SU-DHL-6 (cell line): Measurements from ENCODE around the gene KMT5B.

Source experiments
- H2AFZ ChIP-seq: fragments of 200-600 bp; sonication (generic); 2 replicates; pipeline ENCODE4 v1.6.1; 2014; ENCODE audit warnings: low read depth, mild to moderate bottlenecking, moderate library complexity, mixed read lengths, antibody characterized with exemption, low read length; ENCODE audit not compliant: severe bottlenecking
- H3F3A ChIP-seq: fragments of 200-600 bp; shearing (Covaris generic); 2 replicates; pipeline ENCODE4 v1.6.0; 2016; ENCODE audit warnings: antibody characterized with exemption, mild to moderate bottlenecking; ENCODE audit not compliant: insufficient read depth
- H3K27ac ChIP-seq: fragments of 200-600 bp; sonication (generic); 2 replicates; pipeline ENCODE4 v1.5.1; 2016; ENCODE audit warnings: low read depth, mild to moderate bottlenecking, low read length, moderate library complexity, mixed read lengths
- H3K27me3 ChIP-seq: fragments of 200-600 bp; sonication (generic), shearing (Covaris generic); 2 replicates; pipeline ENCODE4 v1.6.0; 2014; ENCODE audit warnings: mild to moderate bottlenecking, low read length
- H3K36me3 ChIP-seq: fragments of 200-600 bp; sonication (generic); 2 replicates; pipeline ENCODE4 v1.6.1; 2014; ENCODE audit warnings: mild to moderate bottlenecking, low read length, mixed read lengths
- H3K4me2 ChIP-seq: fragments of 300-600, 200-600 bp; shearing (Covaris generic), sonication (generic); 2 replicates; pipeline ENCODE4 v1.6.0; 2014; ENCODE audit warnings: low read length, low read depth, mild to moderate bottlenecking; ENCODE audit not compliant: poor library complexity, severe bottlenecking
- H3K4me3 ChIP-seq: fragments of 200-600 bp; sonication (generic); 2 replicates; pipeline ENCODE4 v1.5.1; 2014; ENCODE audit warnings: antibody characterized with exemption, low read length, mild to moderate bottlenecking, mixed read lengths; ENCODE audit not compliant: insufficient read depth, poor library complexity, severe bottlenecking
- H3K79me2 ChIP-seq: fragments of 200-600 bp; sonication (generic); 2 replicates; pipeline ENCODE4 v1.6.1; 2014; ENCODE audit warnings: mild to moderate bottlenecking, low read length, moderate library complexity; ENCODE audit not compliant: insufficient read depth
- H3K9ac ChIP-seq: fragments of 200-600 bp; sonication (generic); 2 replicates; pipeline ENCODE4 v1.7.0; 2014; ENCODE audit warnings: mild to moderate bottlenecking, low read length
- H3K9me2 ChIP-seq: fragments of 200-600 bp; sonication (generic); replicated peaks from 2 replicates; pipeline ENCODE4 v1.6.1; 2014; ENCODE audit warnings: low read length; ENCODE audit not compliant: insufficient read depth
- H3K9me3 ChIP-seq: fragments of 200-600 bp; sonication (generic); 2 replicates; pipeline ENCODE4 v1.6.1; 2014; ENCODE audit warnings: low read length, mixed read lengths; ENCODE audit not compliant: insufficient read depth
- H4K20me1 ChIP-seq: fragments of 200-600 bp; sonication (generic); 2 replicates; pipeline ENCODE4 v1.6.1; 2014; ENCODE audit warnings: low read depth, mild to moderate bottlenecking, antibody characterized with exemption, low read length, moderate library complexity, mixed read lengths
- EZH2phosphoT487 ChIP-seq: fragments of 200-600 bp; sonication (generic), shearing (Covaris generic); conservative IDR thresholded peaks from 2 replicates; pipeline ENCODE4 v1.6.1; 2018; ENCODE audit warnings: mild to moderate bottlenecking, antibody characterized with exemption, low read length, moderate library complexity, mixed read lengths
- TF ChIP-seq, protein P1 (sequence below): fragments of 200-600 bp; sonication (generic); IDR thresholded peaks from one replicate; pipeline ENCODE4 v1.5.1; 2017; ENCODE audit warnings: antibody characterized with exemption, mild to moderate bottlenecking, low read length, moderate library complexity; ENCODE audit not compliant: insufficient read depth, poor library complexity, severe bottlenecking

Gene KMT5B

GRCh38 chr11:68211546-68211945 is 1.6 kb downstream of the KMT5B start:
- Histone ChIP-seq H3K4me2 (peak overlapping the region; percentile 96), H3K27ac (no peak overlapping the region), H3K27me3 (no peaks in the 10 kb centered on the region), H3K4me3 (peak overlapping the region; percentile 87), H3K36me3 (no peaks in the 10 kb centered on the region), H3K9me3 (no peaks in the 10 kb centered on the region), H3K79me2 (peaks cover 56% of the 10 kb centered on the region), H4K20me1 (0 out of 2 replicates have a peak, but pooled peaks cover 16% of the 10 kb centered on the region), H3K9ac (no peak overlapping the region), H2AFZ (no peak overlapping the region), H3F3A (no peaks in the 10 kb centered on the region; the same call in 1 of the 2 replicates), H3K9me2 (no peaks in the 10 kb centered on the region)
- TF ChIP-seq, protein P1, sequence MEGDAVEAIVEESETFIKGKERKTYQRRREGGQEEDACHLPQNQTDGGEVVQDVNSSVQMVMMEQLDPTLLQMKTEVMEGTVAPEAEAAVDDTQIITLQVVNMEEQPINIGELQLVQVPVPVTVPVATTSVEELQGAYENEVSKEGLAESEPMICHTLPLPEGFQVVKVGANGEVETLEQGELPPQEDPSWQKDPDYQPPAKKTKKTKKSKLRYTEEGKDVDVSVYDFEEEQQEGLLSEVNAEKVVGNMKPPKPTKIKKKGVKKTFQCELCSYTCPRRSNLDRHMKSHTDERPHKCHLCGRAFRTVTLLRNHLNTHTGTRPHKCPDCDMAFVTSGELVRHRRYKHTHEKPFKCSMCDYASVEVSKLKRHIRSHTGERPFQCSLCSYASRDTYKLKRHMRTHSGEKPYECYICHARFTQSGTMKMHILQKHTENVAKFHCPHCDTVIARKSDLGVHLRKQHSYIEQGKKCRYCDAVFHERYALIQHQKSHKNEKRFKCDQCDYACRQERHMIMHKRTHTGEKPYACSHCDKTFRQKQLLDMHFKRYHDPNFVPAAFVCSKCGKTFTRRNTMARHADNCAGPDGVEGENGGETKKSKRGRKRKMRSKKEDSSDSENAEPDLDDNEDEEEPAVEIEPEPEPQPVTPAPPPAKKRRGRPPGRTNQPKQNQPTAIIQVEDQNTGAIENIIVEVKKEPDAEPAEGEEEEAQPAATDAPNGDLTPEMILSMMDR, result no peak
- no peak for TF ChIP-seq EZH2phosphoT487

- H3K36me3 ChIP-seq, result no peaks in the 10 kb centered on the region
- peaks cover 81% of the 10 kb centered on the region for H3K79me2 ChIP-seq
- H3F3A ChIP-seq, result no peaks in the 10 kb centered on the region; the same call in 1 of the 2 replicates
- H3K27me3 ChIP-seq, result no peaks in the 10 kb centered on the region
- peaks cover 23% of the 10 kb centered on the region; the same call in 1 of the 2 replicates for H4K20me1 ChIP-seq
- H3K4me2 ChIP-seq, result no peak overlapping the region
- H3K4me3 ChIP-seq, result no peak overlapping the region
- no peaks in the 10 kb centered on the region for H3K9me3 ChIP-seq
- TF ChIP-seq, protein P1, result peak; percentile 78
- no peak for TF ChIP-seq EZH2phosphoT487
- no peak overlapping the region for H2AFZ ChIP-seq
- H3K27ac ChIP-seq, result no peak overlapping the region
- no peak overlapping the region for H3K9ac ChIP-seq
- H3K9me2 ChIP-seq, result no peaks in the 10 kb centered on the region
Measured at GRCh38 chr11:68206211-68206610, 6.9 kb downstream of the KMT5B start.

DNA sequence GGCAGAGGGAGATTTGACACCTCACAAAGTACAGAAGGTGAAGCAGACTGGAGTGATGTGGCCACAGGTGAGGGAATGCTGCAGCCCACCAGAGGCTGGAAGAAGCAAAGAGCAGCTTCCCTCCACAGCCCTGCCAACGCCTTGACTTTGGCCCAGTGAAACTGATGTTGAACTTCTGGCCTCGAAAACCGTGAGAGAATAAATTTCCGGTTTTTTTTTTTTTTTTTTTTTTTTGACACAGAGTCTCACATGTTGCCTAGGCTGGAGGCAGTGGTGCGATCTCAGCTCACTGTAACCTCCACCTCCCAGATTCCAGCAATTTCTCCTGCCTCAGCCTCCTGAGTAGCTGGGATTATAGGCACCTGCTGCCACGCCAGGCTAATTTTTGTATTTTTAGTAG is 8.7 kb downstream of the KMT5B start:
- H3K9me2 ChIP-seq, result no peaks in the 10 kb centered on the region
- H3K27ac ChIP-seq, result no peak overlapping the region
- H2AFZ ChIP-seq, result no peak overlapping the region
- H3F3A ChIP-seq, result no peaks in the 10 kb centered on the region; the same call in 1 of the 2 replicates
- H3K9ac ChIP-seq, result no peak overlapping the region
- no peaks in the 10 kb centered on the region for H3K9me3 ChIP-seq
- TF ChIP-seq, protein P1, result no peak
- no peak for TF ChIP-seq EZH2phosphoT487
- H3K4me2 ChIP-seq, result no peak overlapping the region
- peaks cover 78% of the 10 kb centered on the region for H3K79me2 ChIP-seq
- H4K20me1 ChIP-seq, result peaks cover 20% of the 10 kb centered on the region; the same call in 1 of the 2 replicates
- no peaks in the 10 kb centered on the region for H3K36me3 ChIP-seq
- H3K27me3 ChIP-seq, result no peaks in the 10 kb centered on the region
- H3K4me3 ChIP-seq, result no peak overlapping the region
